ENCODE data around the gene MARVELD1. TPM values are rescaled to one million over a fixed set of nuclear protein-coding genes. Genes with fewer than 3 reads are reported as not detected.

MARVELD1 gene
- total and polyA plus RNA-seq, 2 experiments from 2014 or later: 7.3 to 23.7 TPM

DNA sequence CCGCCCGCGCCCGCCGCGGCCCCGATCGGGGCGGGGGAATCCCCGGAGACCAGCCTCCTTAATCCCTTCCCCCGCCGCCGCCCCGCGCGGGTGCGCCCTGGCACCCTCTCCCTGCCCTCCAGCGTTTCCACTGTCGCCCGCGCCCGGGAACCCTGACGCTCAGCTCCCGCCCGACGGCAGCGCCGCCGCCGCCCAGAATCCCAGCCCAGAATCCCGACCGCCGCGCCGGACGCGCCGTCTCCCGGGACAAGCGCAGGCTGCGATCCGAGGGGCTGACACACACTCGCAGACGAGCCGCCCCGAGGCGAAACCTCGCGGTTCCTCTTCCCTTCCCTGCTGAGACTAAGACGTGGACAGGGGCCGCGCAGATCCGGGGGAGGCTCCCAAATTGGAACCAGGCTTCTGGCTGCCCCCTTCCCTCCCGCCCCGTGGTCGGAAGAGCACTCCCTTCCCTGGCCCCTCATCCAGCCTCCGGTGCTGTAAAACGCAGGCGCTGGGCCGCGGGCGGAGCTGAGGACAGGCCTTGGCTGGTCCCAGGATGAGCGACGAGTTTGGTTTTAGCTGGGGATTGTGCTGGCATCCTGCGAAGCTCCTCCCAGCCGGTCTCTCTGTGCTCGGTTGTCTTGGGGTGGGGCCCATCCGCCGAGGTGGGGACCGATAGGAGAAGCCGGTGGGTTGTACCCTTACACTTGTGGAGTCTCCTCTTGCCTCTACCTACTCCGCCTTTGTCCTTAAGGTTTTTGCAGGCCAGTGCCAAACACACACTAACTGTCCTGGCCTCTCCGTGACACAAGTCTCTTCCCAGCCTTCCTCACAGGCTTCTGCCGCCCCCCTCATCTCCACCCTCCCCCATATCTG is 1.1 kb downstream of the MARVELD1 start (continued):
- TF ChIP-seq NANOG (IDR thresholded peaks at IDR 0.05; ENCODE audit: borderline replicate concordance): no peak
- TF ChIP-seq, protein P1, sequence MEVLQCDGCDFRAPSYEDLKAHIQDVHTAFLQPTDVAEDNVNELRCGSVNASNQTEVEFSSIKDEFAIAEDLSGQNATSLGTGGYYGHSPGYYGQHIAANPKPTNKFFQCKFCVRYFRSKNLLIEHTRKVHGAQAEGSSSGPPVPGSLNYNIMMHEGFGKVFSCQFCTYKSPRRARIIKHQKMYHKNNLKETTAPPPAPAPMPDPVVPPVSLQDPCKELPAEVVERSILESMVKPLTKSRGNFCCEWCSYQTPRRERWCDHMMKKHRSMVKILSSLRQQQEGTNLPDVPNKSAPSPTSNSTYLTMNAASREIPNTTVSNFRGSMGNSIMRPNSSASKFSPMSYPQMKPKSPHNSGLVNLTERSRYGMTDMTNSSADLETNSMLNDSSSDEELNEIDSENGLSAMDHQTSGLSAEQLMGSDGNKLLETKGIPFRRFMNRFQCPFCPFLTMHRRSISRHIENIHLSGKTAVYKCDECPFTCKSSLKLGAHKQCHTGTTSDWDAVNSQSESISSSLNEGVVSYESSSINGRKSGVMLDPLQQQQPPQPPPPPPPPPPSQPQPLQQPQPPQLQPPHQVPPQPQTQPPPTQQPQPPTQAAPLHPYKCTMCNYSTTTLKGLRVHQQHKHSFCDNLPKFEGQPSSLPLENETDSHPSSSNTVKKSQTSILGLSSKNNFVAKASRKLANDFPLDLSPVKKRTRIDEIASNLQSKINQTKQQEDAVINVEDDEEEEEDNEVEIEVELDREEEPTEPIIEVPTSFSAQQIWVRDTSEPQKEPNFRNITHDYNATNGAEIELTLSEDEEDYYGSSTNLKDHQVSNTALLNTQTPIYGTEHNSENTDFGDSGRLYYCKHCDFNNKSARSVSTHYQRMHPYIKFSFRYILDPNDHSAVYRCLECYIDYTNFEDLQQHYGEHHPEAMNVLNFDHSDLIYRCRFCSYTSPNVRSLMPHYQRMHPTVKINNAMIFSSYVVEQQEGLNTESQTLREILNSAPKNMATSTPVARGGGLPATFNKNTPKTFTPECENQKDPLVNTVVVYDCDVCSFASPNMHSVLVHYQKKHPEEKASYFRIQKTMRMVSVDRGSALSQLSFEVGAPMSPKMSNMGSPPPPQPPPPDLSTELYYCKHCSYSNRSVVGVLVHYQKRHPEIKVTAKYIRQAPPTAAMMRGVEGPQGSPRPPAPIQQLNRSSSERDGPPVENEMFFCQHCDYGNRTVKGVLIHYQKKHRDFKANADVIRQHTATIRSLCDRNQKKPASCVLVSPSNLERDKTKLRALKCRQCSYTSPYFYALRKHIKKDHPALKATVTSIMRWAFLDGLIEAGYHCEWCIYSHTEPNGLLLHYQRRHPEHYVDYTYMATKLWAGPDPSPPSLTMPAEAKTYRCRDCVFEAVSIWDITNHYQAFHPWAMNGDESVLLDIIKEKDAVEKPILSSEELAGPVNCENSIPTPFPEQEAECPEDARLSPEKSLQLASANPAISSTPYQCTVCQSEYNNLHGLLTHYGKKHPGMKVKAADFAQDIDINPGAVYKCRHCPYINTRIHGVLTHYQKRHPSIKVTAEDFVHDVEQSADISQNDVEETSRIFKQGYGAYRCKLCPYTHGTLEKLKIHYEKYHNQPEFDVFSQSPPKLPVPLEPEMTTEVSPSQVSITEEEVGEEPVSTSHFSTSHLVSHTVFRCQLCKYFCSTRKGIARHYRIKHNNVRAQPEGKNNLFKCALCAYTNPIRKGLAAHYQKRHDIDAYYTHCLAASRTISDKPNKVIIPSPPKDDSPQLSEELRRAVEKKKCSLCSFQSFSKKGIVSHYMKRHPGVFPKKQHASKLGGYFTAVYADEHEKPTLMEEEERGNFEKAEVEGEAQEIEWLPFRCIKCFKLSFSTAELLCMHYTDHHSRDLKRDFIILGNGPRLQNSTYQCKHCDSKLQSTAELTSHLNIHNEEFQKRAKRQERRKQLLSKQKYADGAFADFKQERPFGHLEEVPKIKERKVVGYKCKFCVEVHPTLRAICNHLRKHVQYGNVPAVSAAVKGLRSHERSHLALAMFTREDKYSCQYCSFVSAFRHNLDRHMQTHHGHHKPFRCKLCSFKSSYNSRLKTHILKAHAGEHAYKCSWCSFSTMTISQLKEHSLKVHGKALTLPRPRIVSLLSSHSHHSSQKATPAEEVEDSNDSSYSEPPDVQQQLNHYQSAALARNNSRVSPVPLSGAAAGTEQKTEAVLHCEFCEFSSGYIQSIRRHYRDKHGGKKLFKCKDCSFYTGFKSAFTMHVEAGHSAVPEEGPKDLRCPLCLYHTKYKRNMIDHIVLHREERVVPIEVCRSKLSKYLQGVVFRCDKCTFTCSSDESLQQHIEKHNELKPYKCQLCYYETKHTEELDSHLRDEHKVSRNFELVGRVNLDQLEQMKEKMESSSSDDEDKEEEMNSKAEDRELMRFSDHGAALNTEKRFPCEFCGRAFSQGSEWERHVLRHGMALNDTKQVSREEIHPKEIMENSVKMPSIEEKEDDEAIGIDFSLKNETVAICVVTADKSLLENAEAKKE (CRISPR knock-in tag; IDR thresholded peaks at IDR 0.05): no peak

DNA sequence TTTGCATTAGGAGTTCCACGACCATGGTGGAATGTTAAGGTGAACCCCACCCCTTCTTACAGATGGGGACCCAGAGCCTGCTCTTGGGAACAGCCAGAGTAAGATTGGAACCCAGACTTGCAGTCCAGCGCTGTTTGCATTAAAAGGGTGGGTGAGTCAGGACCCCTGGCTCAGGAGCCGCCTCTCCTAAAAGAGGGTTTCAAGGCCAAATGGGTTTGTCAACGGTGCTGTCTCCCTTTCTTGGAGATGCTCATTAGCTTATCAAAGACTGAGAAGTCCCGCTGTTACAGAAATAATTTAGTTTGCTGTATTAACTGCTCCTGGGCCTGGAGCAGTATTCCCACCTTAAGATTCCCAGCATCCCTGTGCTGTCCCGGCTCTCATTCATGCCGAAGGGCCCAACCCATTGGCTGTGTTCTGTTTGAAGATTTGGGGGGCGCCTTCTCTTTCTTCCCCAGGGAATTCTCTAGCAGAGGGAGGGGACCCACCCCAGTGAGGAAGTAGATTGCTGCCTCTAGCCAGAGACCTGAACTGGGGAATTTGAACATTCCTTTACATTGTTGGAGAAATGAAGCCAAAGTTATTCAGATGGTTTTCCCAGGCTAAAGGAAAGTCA is 1.8 kb downstream of the MARVELD1 start:
- peaks cover 55% of the 10 kb centered on the region for H3K4me1 Mint-ChIP-seq
- ATAC-seq: peak; percentile 5
- TF ChIP-seq JUNB (IDR thresholded peaks at IDR 0.05; ENCODE audit: unreplicated experiment) (no peak), STAT1 (IDR thresholded peaks at IDR 0.05; ENCODE audit: unreplicated experiment) (no peak), EZH2phosphoT487 (IDR thresholded peaks at IDR 0.05; ENCODE audit: unreplicated experiment) (no peak), NANOG (IDR thresholded peaks at IDR 0.05; ENCODE audit: borderline replicate concordance) (no peak), ZNF114 (CRISPR knock-in tag; IDR thresholded peaks at IDR 0.05) (no peak), ZNF331 (CRISPR knock-in tag; IDR thresholded peaks at IDR 0.05; ENCODE audit: low read depth) (no peak), EZH2 (IDR thresholded peaks at IDR 0.05; ENCODE audit: low read depth, unreplicated experiment) (no peak)
- TF ChIP-seq, protein P2, sequence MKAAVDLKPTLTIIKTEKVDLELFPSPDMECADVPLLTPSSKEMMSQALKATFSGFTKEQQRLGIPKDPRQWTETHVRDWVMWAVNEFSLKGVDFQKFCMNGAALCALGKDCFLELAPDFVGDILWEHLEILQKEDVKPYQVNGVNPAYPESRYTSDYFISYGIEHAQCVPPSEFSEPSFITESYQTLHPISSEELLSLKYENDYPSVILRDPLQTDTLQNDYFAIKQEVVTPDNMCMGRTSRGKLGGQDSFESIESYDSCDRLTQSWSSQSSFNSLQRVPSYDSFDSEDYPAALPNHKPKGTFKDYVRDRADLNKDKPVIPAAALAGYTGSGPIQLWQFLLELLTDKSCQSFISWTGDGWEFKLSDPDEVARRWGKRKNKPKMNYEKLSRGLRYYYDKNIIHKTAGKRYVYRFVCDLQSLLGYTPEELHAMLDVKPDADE (IDR thresholded peaks at IDR 0.05): no peak

More for the DNA sequence above, 1.8 kb downstream of the MARVELD1 start:
- Mint-ChIP-seq H3K27ac (peak overlapping the region; percentile 92), H3K9me3 (no peaks in the 10 kb centered on the region; the same call in 2 of the 3 replicates), H3K27me3 (ENCODE audit: insufficient read depth, low read depth, poor library complexity) (peaks cover 17% of the 10 kb centered on the region), H3K36me3 (ENCODE audit: low read depth) (peaks cover 43% of the 10 kb centered on the region), H3K4me3 (peak overlapping the region; percentile 100)
- Histone ChIP-seq H3K4me3 (peak overlapping the region; percentile 82), H3K27ac (ENCODE audit: low read depth) (peak overlapping the region; percentile 97), H3K4me1 (ENCODE audit: insufficient read depth) (peaks cover 58% of the 10 kb centered on the region), H3K4me2 (peak overlapping the region; percentile 89), H3K36me3 (ENCODE audit: insufficient read depth) (peaks cover 7% of the 10 kb centered on the region; the same call in 1 of the 2 replicates), H4K20me1 (replicated peaks; ENCODE audit: insufficient read depth) (no peaks in the 10 kb centered on the region), H3F3A (replicated peaks; ENCODE audit: low read depth) (peaks cover 25% of the 10 kb centered on the region), H3K9me2 (ENCODE audit: insufficient read depth) (no peaks in the 10 kb centered on the region), H3K79me2 (replicated peaks; ENCODE audit: insufficient read depth) (peaks cover 17% of the 10 kb centered on the region), H2AFZ (no peak overlapping the region), H3K27me3 (ENCODE audit: insufficient read depth) (no peaks in the 10 kb centered on the region)
- DNase-seq (ENCODE audit: low spot score): peak; percentile 81
